HepG2 (cell line): ENCODE results near the gene ASCC2. TPM values are rescaled to one million over a fixed set of nuclear protein-coding genes. Genes with fewer than 3 reads are reported as not detected.

ENCODE experiments used
- AGO2 ChIP-seq: fragments of 200-400 bp; formaldehyde crosslinking; optimal IDR thresholded peaks from 2 replicates; pipeline ENCODE3; 2017; ENCODE audit warnings: mild to moderate bottlenecking, low read depth, low read length, moderate library complexity
- AHR ChIP-seq: IDR thresholded peaks from 2 replicates; pipeline ENCODE4 v1.6.1; 2018; ENCODE audit warnings: missing genetic modification reagents, missing compliant biosample characterization
- AKAP8 ChIP-seq: sonication (generic); formaldehyde crosslinking; IDR thresholded peaks from 2 replicates; pipeline ENCODE4 v1.5.1; 2020; ENCODE audit warnings: mild to moderate bottlenecking, missing genetic modification reagents
- ARID2 ChIP-seq: sonication (generic); formaldehyde crosslinking; IDR thresholded peaks from 2 replicates; pipeline ENCODE4 v1.8.1; 2022; ENCODE audit warnings: mild to moderate bottlenecking, missing genetic modification reagents, borderline replicate concordance
- ATF7-NPFF ChIP-seq: sonication (generic); formaldehyde crosslinking; IDR thresholded peaks from 2 replicates; pipeline ENCODE4 v1.8.1; 2023; ENCODE audit warnings: mild to moderate bottlenecking, low read depth, missing genetic modification reagents, moderate library complexity
- FOXP1 ChIP-seq, 2 experiments: fragments of 450-650 bp in 1 of 2; IDR thresholded peaks; 2 replicates each; pipeline ENCODE4 v1.6.1; 2017 to 2018; ENCODE audit warnings: antibody characterized with exemption in 1 of 2
- GMEB1 ChIP-seq: sonication (generic); formaldehyde crosslinking; IDR thresholded peaks from 2 replicates; pipeline ENCODE4 v1.5.1; 2020; ENCODE audit warnings: missing genetic modification reagents, mild to moderate bottlenecking, borderline replicate concordance
- HDAC2 ChIP-seq: sonication (generic); formaldehyde crosslinking; IDR thresholded peaks from 2 replicates; pipeline ENCODE4 v1.4.0; 2020; ENCODE audit warnings: missing genetic modification reagents
- HNRNPLL ChIP-seq: fragments of 200-400 bp; formaldehyde crosslinking; IDR thresholded peaks from 2 replicates; pipeline ENCODE4 v1.6.1; 2017; ENCODE audit warnings: mild to moderate bottlenecking, low read depth, low read length; ENCODE audit not compliant: poor library complexity, severe bottlenecking
- MAFF ChIP-seq: IDR thresholded peaks from 2 replicates; pipeline ENCODE4 v1.6.1; 2011; ENCODE audit warnings: low read depth, low read length, improper control_type of control experiment
- NFKBIZ ChIP-seq: IDR thresholded peaks from 2 replicates; pipeline ENCODE4 v1.6.1; 2018; ENCODE audit warnings: missing genetic modification reagents, missing compliant biosample characterization
- PHF20 ChIP-seq: sonication (generic); formaldehyde crosslinking; IDR thresholded peaks from 2 replicates; pipeline ENCODE4 v1.5.0; 2020; ENCODE audit warnings: mild to moderate bottlenecking, missing genetic modification reagents
- RFX3 ChIP-seq: IDR thresholded peaks from 2 replicates; pipeline ENCODE4 v1.6.1; 2016; ENCODE audit warnings: missing biosample characterization, missing genetic modification reagents
- SALL2 ChIP-seq: sonication (generic); formaldehyde crosslinking; IDR thresholded peaks from 2 replicates; pipeline ENCODE4 v1.8.1; 2023; ENCODE audit warnings: mild to moderate bottlenecking, missing genetic modification reagents, inconsistent platforms
- SSRP1 ChIP-seq: IDR thresholded peaks from 2 replicates; pipeline ENCODE4 v1.6.1; 2016; ENCODE audit warnings: control low read depth
- ZBTB25 ChIP-seq: IDR thresholded peaks from 2 replicates; pipeline ENCODE4 v1.6.1; 2018; ENCODE audit warnings: missing genetic modification reagents
- ZBTB42 ChIP-seq: sonication (generic); formaldehyde crosslinking; IDR thresholded peaks from 2 replicates; pipeline ENCODE4 v1.5.0; 2020; ENCODE audit warnings: mild to moderate bottlenecking, missing genetic modification reagents
- ZMYM2 ChIP-seq: sonication (generic); formaldehyde crosslinking; IDR thresholded peaks from 2 replicates; pipeline ENCODE4 v1.8.0; 2022; ENCODE audit warnings: mild to moderate bottlenecking, missing genetic modification reagents
- ZNF549 ChIP-seq: sonication (generic); formaldehyde crosslinking; IDR thresholded peaks from 2 replicates; pipeline ENCODE4 v1.5.0; 2020; ENCODE audit warnings: missing genetic modification reagents
- ZNF556 ChIP-seq: sonication (generic); formaldehyde crosslinking; IDR thresholded peaks from 2 replicates; pipeline ENCODE4 v1.4.0; 2020; ENCODE audit warnings: mild to moderate bottlenecking, missing genetic modification reagents, borderline replicate concordance
- ZNF563 ChIP-seq: sonication (generic); formaldehyde crosslinking; IDR thresholded peaks from 2 replicates; pipeline ENCODE4 v1.8.0; 2022; ENCODE audit warnings: mild to moderate bottlenecking, moderate library complexity, missing genetic modification reagents
- ZNF629 ChIP-seq: sonication (generic); formaldehyde crosslinking; conservative IDR thresholded peaks from 2 replicates; pipeline ENCODE4 v1.5.0; 2020; ENCODE audit warnings: missing genetic modification reagents
- ZNF7 ChIP-seq: IDR thresholded peaks from 2 replicates; pipeline ENCODE4 v1.6.1; 2016; ENCODE audit warnings: missing biosample characterization, missing genetic modification reagents
- ZNF768 ChIP-seq: sonication (generic); formaldehyde crosslinking; IDR thresholded peaks from 2 replicates; pipeline ENCODE4 v1.4.0; 2020; ENCODE audit warnings: missing genetic modification reagents
- ZNF772 ChIP-seq: sonication (generic); formaldehyde crosslinking; IDR thresholded peaks from 2 replicates; pipeline ENCODE4 v1.5.0; 2020; ENCODE audit warnings: mild to moderate bottlenecking, missing genetic modification reagents
- ZNF878 ChIP-seq: sonication (generic); formaldehyde crosslinking; IDR thresholded peaks from 2 replicates; pipeline ENCODE4 v1.8.1; 2023; ENCODE audit warnings: mild to moderate bottlenecking, missing genetic modification reagents, moderate library complexity
- polyA plus RNA-seq, 8 experiments: library from polyadenylated mRNA; depleted of rRNA in 3 of 8; stranded (reverse) in 7 of 8; unstranded in 1 of 8; fragments of >200 nt; fragmentation: Illumina TruSeq in 4 of 8; extraction: Trizol in 4 of 8; gene quantifications; 2 replicates each; pipeline versions ENCODE4 v1.2.1 to v1.2.3, GENCODE V29; 2011 to 2016; ENCODE audit warnings: low read depth in 4 of 8, missing spikeins in 1 of 8, mixed read lengths in 1 of 8; ENCODE audit not compliant: insufficient read depth in 1 of 8
- total RNA-seq, 5 experiments: library from RNA; depleted of rRNA; stranded (reverse); fragments of >200 nt; fragmentation: Illumina TruSeq; extraction: Trizol; gene quantifications; 2 replicates each; pipeline ENCODE4 v1.2.3, GENCODE V29; 2016; ENCODE audit warnings: low read depth in 1 of 5
- TF ChIP-seq, protein P1 (sequence below): sonication (generic); formaldehyde crosslinking; IDR thresholded peaks from 2 replicates; pipeline ENCODE4 v1.8.1; 2022; ENCODE audit warnings: mild to moderate bottlenecking, missing genetic modification reagents
- TF ChIP-seq, protein P2 (sequence below): sonication (generic); formaldehyde crosslinking; IDR thresholded peaks from 2 replicates; pipeline ENCODE4 v1.5.1; 2020; ENCODE audit warnings: missing genetic modification reagents, mild to moderate bottlenecking, borderline replicate concordance
- TF ChIP-seq, protein P3 (sequence below): sonication (generic); formaldehyde crosslinking; IDR thresholded peaks from 2 replicates; pipeline ENCODE4 v1.5.0; 2020; ENCODE audit warnings: mild to moderate bottlenecking, low read depth, missing genetic modification reagents, borderline replicate concordance

Gene ASCC2
- total and polyA plus RNA-seq, 2 of the 13 experiments (the other 11 are each of a cell fraction or from before 2014, with no cell fraction given), result 26.2 to 26.3 TPM

GRCh38 chr22:29799217-29799680 lies 38.8 kb downstream of the ASCC2 start (continued):
- TF ChIP-seq ZMYM2 (CRISPR knock-in tag), result no peak
- TF ChIP-seq AGO2, result no peak
- no peak for TF ChIP-seq NFKBIZ (CRISPR knock-in tag)
- peak; percentile 68 for TF ChIP-seq HNRNPLL
- TF ChIP-seq GMEB1 (CRISPR knock-in tag), result no peak
- TF ChIP-seq ZNF878 (CRISPR knock-in tag), result no peak
- no peak for TF ChIP-seq ZNF549 (CRISPR knock-in tag)
- no peak for TF ChIP-seq ZBTB42 (CRISPR knock-in tag)
- peak; percentile 84 for TF ChIP-seq MAFF
- TF ChIP-seq RFX3 (CRISPR knock-in tag), result no peak
- peak; percentile 49; the same call in 1 of the 2 replicates for TF ChIP-seq ZNF556
- no peak for TF ChIP-seq ZNF629 (CRISPR knock-in tag)
- TF ChIP-seq PHF20 (CRISPR knock-in tag), result no peak
- TF ChIP-seq HDAC2 (CRISPR knock-in tag), result peak; percentile 46; the same call in 1 of the 2 replicates
- TF ChIP-seq FOXP1 (IDR thresholded peaks at IDR 0.05), result no peak
- 0 out of 2 replicates have a peak, but pooled peaks have one; percentile 12 for TF ChIP-seq FOXP1 (CRISPR knock-in tag; IDR thresholded peaks at IDR 0.05)
- TF ChIP-seq ZNF768, result peak; percentile 33; the same call in 1 of the 2 replicates
- TF ChIP-seq, protein P1, sequence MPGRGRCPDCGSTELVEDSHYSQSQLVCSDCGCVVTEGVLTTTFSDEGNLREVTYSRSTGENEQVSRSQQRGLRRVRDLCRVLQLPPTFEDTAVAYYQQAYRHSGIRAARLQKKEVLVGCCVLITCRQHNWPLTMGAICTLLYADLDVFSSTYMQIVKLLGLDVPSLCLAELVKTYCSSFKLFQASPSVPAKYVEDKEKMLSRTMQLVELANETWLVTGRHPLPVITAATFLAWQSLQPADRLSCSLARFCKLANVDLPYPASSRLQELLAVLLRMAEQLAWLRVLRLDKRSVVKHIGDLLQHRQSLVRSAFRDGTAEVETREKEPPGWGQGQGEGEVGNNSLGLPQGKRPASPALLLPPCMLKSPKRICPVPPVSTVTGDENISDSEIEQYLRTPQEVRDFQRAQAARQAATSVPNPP (CRISPR knock-in tag), result no peak
- TF ChIP-seq SALL2 (CRISPR knock-in tag), result no peak
- TF ChIP-seq ZNF7 (CRISPR knock-in tag), result no peak
- no peak for TF ChIP-seq ZNF563 (CRISPR knock-in tag)
- TF ChIP-seq SSRP1 (CRISPR knock-in tag), result peak; percentile 70; the same call in 1 of the 2 replicates
- TF ChIP-seq, protein P2, sequence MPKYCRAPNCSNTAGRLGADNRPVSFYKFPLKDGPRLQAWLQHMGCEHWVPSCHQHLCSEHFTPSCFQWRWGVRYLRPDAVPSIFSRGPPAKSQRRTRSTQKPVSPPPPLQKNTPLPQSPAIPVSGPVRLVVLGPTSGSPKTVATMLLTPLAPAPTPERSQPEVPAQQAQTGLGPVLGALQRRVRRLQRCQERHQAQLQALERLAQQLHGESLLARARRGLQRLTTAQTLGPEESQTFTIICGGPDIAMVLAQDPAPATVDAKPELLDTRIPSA (CRISPR knock-in tag), result no peak
- TF ChIP-seq AKAP8 (CRISPR knock-in tag), result no peak
- TF ChIP-seq ARID2 (CRISPR knock-in tag), result no peak
- peak; percentile 55; the same call in 1 of the 2 replicates for TF ChIP-seq ZBTB25 (CRISPR knock-in tag)
- TF ChIP-seq ZNF772 (CRISPR knock-in tag), result no peak
- TF ChIP-seq ATF7-NPFF, result no peak
- TF ChIP-seq, protein P3, sequence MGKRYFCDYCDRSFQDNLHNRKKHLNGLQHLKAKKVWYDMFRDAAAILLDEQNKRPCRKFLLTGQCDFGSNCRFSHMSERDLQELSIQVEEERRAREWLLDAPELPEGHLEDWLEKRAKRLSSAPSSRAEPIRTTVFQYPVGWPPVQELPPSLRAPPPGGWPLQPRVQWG (CRISPR knock-in tag), result no peak
- 0 out of 2 replicates have a peak, but pooled peaks have one; percentile 19 for TF ChIP-seq AHR (CRISPR knock-in tag)
